ENCODE measurements around the gene ESYT2.

Gene ESYT2

GRCh38 chr7:158731761-158732160, 97.5 kb downstream of the ESYT2 start:
- no peak for ATAC-seq (ENCODE audit: low read depth)
- no peak overlapping the region for H3K27ac ChIP-seq (ENCODE audit: poor library complexity, severe bottlenecking)

GRCh38 chr7:158730383-158731346, 98.6 kb downstream of the ESYT2 start:
- no peak overlapping the region for H3K27ac ChIP-seq (ENCODE audit: poor library complexity, severe bottlenecking)
- no peak overlapping the region for H3K4me3 ChIP-seq (ENCODE audit: severe bottlenecking)
- no peaks in the 10 kb centered on the region for H3K27me3 ChIP-seq (ENCODE audit: insufficient read depth, poor library complexity, severe bottlenecking)
- ATAC-seq (ENCODE audit: low read depth) (no peak), DNase-seq (ENCODE audit: low spot score) (no peak)
- peaks cover 42% of the 10 kb centered on the region for H3K36me3 ChIP-seq (ENCODE audit: low read depth)
- TF ChIP-seq CTCF (IDR thresholded peaks at IDR 0.05; ENCODE audit: poor library complexity, severe bottlenecking), result no peak
- no peaks in the 10 kb centered on the region for H3K4me1 ChIP-seq (ENCODE audit: insufficient read depth, poor library complexity, severe bottlenecking)
- H3K9me3 ChIP-seq (ENCODE audit: severe bottlenecking), result no peaks in the 10 kb centered on the region

More at GRCh38 chr7:158731761-158732160, 97.5 kb downstream of the ESYT2 start:
- no peak for DNase-seq (ENCODE audit: low spot score)
- H3K36me3 ChIP-seq (ENCODE audit: low read depth), result peaks cover 53% of the 10 kb centered on the region
- H3K27me3 ChIP-seq (ENCODE audit: insufficient read depth, poor library complexity, severe bottlenecking), result no peaks in the 10 kb centered on the region
- no peaks in the 10 kb centered on the region for H3K9me3 ChIP-seq (ENCODE audit: severe bottlenecking)
- no peak for TF ChIP-seq CTCF (IDR thresholded peaks at IDR 0.05; ENCODE audit: poor library complexity, severe bottlenecking)
- H3K4me1 ChIP-seq (ENCODE audit: insufficient read depth, poor library complexity, severe bottlenecking), result no peaks in the 10 kb centered on the region
- no peak overlapping the region for H3K4me3 ChIP-seq (ENCODE audit: severe bottlenecking)

GRCh38 chr7:158729646-158730382, 99.5 kb downstream of the ESYT2 start:
- no peaks in the 10 kb centered on the region for H3K9me3 ChIP-seq (ENCODE audit: severe bottlenecking)
- TF ChIP-seq CTCF (IDR thresholded peaks at IDR 0.05; ENCODE audit: poor library complexity, severe bottlenecking), result no peak
- no peak overlapping the region for H3K4me3 ChIP-seq (ENCODE audit: severe bottlenecking)
- no peaks in the 10 kb centered on the region for H3K4me1 ChIP-seq (ENCODE audit: insufficient read depth, poor library complexity, severe bottlenecking)
- peaks cover 33% of the 10 kb centered on the region for H3K36me3 ChIP-seq (ENCODE audit: low read depth)
- no peaks in the 10 kb centered on the region for H3K27me3 ChIP-seq (ENCODE audit: insufficient read depth, poor library complexity, severe bottlenecking)
- ATAC-seq (ENCODE audit: low read depth) (no peak), DNase-seq (ENCODE audit: low spot score) (no peak)
- no peak overlapping the region for H3K27ac ChIP-seq (ENCODE audit: poor library complexity, severe bottlenecking)

- H3K27ac ChIP-seq (ENCODE audit: poor library complexity, severe bottlenecking), result no peak overlapping the region
- H3K4me3 ChIP-seq (ENCODE audit: severe bottlenecking), result no peak overlapping the region
- ATAC-seq (ENCODE audit: low read depth) (no peak), DNase-seq (ENCODE audit: low spot score) (no peak)
- peaks cover 26% of the 10 kb centered on the region for H3K36me3 ChIP-seq (ENCODE audit: low read depth)
- H3K4me1 ChIP-seq (ENCODE audit: insufficient read depth, poor library complexity, severe bottlenecking), result no peaks in the 10 kb centered on the region
- no peaks in the 10 kb centered on the region for H3K9me3 ChIP-seq (ENCODE audit: severe bottlenecking)
- no peak for TF ChIP-seq CTCF (IDR thresholded peaks at IDR 0.05; ENCODE audit: poor library complexity, severe bottlenecking)
- H3K27me3 ChIP-seq (ENCODE audit: insufficient read depth, poor library complexity, severe bottlenecking), result no peaks in the 10 kb centered on the region
Observed at GRCh38 chr7:158728911-158729645, 100.2 kb downstream of the ESYT2 start.

Data from RWPE2 (cell line).